Measurements from ENCODE around the gene CSDE1.

CSDE1 gene

GRCh38 chr1:114741963-114742746, 15.6 kb downstream of the CSDE1 start:
- Histone ChIP-seq H3K9ac (ENCODE audit: low read depth, low read length) (no peak overlapping the region), H3K4me3 (ENCODE audit: low read depth, low read length) (no peak overlapping the region), H3K27me3 (ENCODE audit: control insufficient read depth, insufficient read depth, low read length) (no peaks in the 10 kb centered on the region), H3K36me3 (ENCODE audit: control insufficient read depth, insufficient read depth, low read length) (no peaks in the 10 kb centered on the region), H3K9me3 (ENCODE audit: control insufficient read depth, insufficient read depth, low read length) (no peaks in the 10 kb centered on the region), H3K4me1 (ENCODE audit: control insufficient read depth, insufficient read depth, low read length) (no peaks in the 10 kb centered on the region)

GRCh38 chr1:114740331-114740730, 17.5 kb downstream of the CSDE1 start:
- no peaks in the 10 kb centered on the region for H3K9me3 ChIP-seq (ENCODE audit: control insufficient read depth, insufficient read depth, low read length)
- no peak overlapping the region for H3K9ac ChIP-seq (ENCODE audit: low read depth, low read length)
- H3K36me3 ChIP-seq (ENCODE audit: control insufficient read depth, insufficient read depth, low read length), result peaks cover 10% of the 10 kb centered on the region
- no peak overlapping the region for H3K4me3 ChIP-seq (ENCODE audit: low read depth, low read length)
- no peaks in the 10 kb centered on the region for H3K27me3 ChIP-seq (ENCODE audit: control insufficient read depth, insufficient read depth, low read length)
- no peaks in the 10 kb centered on the region for H3K4me1 ChIP-seq (ENCODE audit: control insufficient read depth, insufficient read depth, low read length)

- H3K4me3 ChIP-seq (ENCODE audit: low read depth, low read length), result no peak overlapping the region
- H3K27me3 ChIP-seq (ENCODE audit: control insufficient read depth, insufficient read depth, low read length), result no peaks in the 10 kb centered on the region
- no peaks in the 10 kb centered on the region for H3K9me3 ChIP-seq (ENCODE audit: control insufficient read depth, insufficient read depth, low read length)
- H3K36me3 ChIP-seq (ENCODE audit: control insufficient read depth, insufficient read depth, low read length), result peaks cover 29% of the 10 kb centered on the region
- H3K9ac ChIP-seq (ENCODE audit: low read depth, low read length), result no peak overlapping the region
- H3K4me1 ChIP-seq (ENCODE audit: control insufficient read depth, insufficient read depth, low read length), result no peaks in the 10 kb centered on the region
These were observed 20.4 kb downstream of the CSDE1 start for GRCh38 chr1:114737314-114737849.

GRCh38 chr1:114735479-114735878, 22.3 kb downstream of the CSDE1 start:
- Histone ChIP-seq H3K9ac (ENCODE audit: low read depth, low read length) (no peak overlapping the region), H3K27me3 (ENCODE audit: control insufficient read depth, insufficient read depth, low read length) (no peaks in the 10 kb centered on the region), H3K4me3 (ENCODE audit: low read depth, low read length) (no peak overlapping the region), H3K9me3 (ENCODE audit: control insufficient read depth, insufficient read depth, low read length) (no peaks in the 10 kb centered on the region), H3K36me3 (ENCODE audit: control insufficient read depth, insufficient read depth, low read length) (peaks cover 30% of the 10 kb centered on the region), H3K4me1 (ENCODE audit: control insufficient read depth, insufficient read depth, low read length) (no peaks in the 10 kb centered on the region)

GRCh38 chr1:114729782-114730181, 28.0 kb downstream of the CSDE1 start:
- no peaks in the 10 kb centered on the region for H3K9me3 ChIP-seq (ENCODE audit: control insufficient read depth, insufficient read depth, low read length)
- no peaks in the 10 kb centered on the region for H3K4me1 ChIP-seq (ENCODE audit: control insufficient read depth, insufficient read depth, low read length)
- peaks cover 42% of the 10 kb centered on the region for H3K36me3 ChIP-seq (ENCODE audit: control insufficient read depth, insufficient read depth, low read length)
- no peak overlapping the region for H3K9ac ChIP-seq (ENCODE audit: low read depth, low read length)
- H3K27me3 ChIP-seq (ENCODE audit: control insufficient read depth, insufficient read depth, low read length), result no peaks in the 10 kb centered on the region
- H3K4me3 ChIP-seq (ENCODE audit: low read depth, low read length), result no peak overlapping the region

- no peak overlapping the region for H3K9ac ChIP-seq (ENCODE audit: low read depth, low read length)
- H3K36me3 ChIP-seq (ENCODE audit: control insufficient read depth, insufficient read depth, low read length), result peaks cover 45% of the 10 kb centered on the region
These were observed 29.2 kb downstream of the CSDE1 start for GRCh38 chr1:114728553-114728952.

GRCh38 chr1:114725230-114725629, 32.6 kb downstream of the CSDE1 start:
- Histone ChIP-seq H3K4me3 (ENCODE audit: low read depth, low read length) (no peak overlapping the region), H3K36me3 (ENCODE audit: control insufficient read depth, insufficient read depth, low read length) (peaks cover 57% of the 10 kb centered on the region), H3K27me3 (ENCODE audit: control insufficient read depth, insufficient read depth, low read length) (no peaks in the 10 kb centered on the region), H3K4me1 (ENCODE audit: control insufficient read depth, insufficient read depth, low read length) (no peaks in the 10 kb centered on the region), H3K9me3 (ENCODE audit: control insufficient read depth, insufficient read depth, low read length) (no peaks in the 10 kb centered on the region), H3K9ac (ENCODE audit: low read depth, low read length) (no peak overlapping the region)

More at GRCh38 chr1:114728553-114728952, 29.2 kb downstream of the CSDE1 start:
- no peaks in the 10 kb centered on the region for H3K9me3 ChIP-seq (ENCODE audit: control insufficient read depth, insufficient read depth, low read length)
- no peaks in the 10 kb centered on the region for H3K27me3 ChIP-seq (ENCODE audit: control insufficient read depth, insufficient read depth, low read length)
- H3K4me3 ChIP-seq (ENCODE audit: low read depth, low read length), result no peak overlapping the region
- H3K4me1 ChIP-seq (ENCODE audit: control insufficient read depth, insufficient read depth, low read length), result no peaks in the 10 kb centered on the region

GRCh38 chr1:114723915-114724314, 33.9 kb downstream of the CSDE1 start:
- no peak overlapping the region for H3K9ac ChIP-seq (ENCODE audit: low read depth, low read length)
- peaks cover 56% of the 10 kb centered on the region for H3K36me3 ChIP-seq (ENCODE audit: control insufficient read depth, insufficient read depth, low read length)

GRCh38 chr1:114723457-114723856, 34.3 kb downstream of the CSDE1 start:
- no peak overlapping the region for H3K9ac ChIP-seq (ENCODE audit: low read depth, low read length)
- H3K9me3 ChIP-seq (ENCODE audit: control insufficient read depth, insufficient read depth, low read length), result no peaks in the 10 kb centered on the region
- H3K4me3 ChIP-seq (ENCODE audit: low read depth, low read length), result no peak overlapping the region
- H3K4me1 ChIP-seq (ENCODE audit: control insufficient read depth, insufficient read depth, low read length), result no peaks in the 10 kb centered on the region
- peaks cover 59% of the 10 kb centered on the region for H3K36me3 ChIP-seq (ENCODE audit: control insufficient read depth, insufficient read depth, low read length)
- no peaks in the 10 kb centered on the region for H3K27me3 ChIP-seq (ENCODE audit: control insufficient read depth, insufficient read depth, low read length)

More at GRCh38 chr1:114723915-114724314, 33.9 kb downstream of the CSDE1 start:
- H3K4me1 ChIP-seq (ENCODE audit: control insufficient read depth, insufficient read depth, low read length), result no peaks in the 10 kb centered on the region
- no peaks in the 10 kb centered on the region for H3K9me3 ChIP-seq (ENCODE audit: control insufficient read depth, insufficient read depth, low read length)
- H3K27me3 ChIP-seq (ENCODE audit: control insufficient read depth, insufficient read depth, low read length), result no peaks in the 10 kb centered on the region
- H3K4me3 ChIP-seq (ENCODE audit: low read depth, low read length), result no peak overlapping the region

- Histone ChIP-seq H3K4me3 (ENCODE audit: low read depth, low read length) (no peak overlapping the region), H3K9me3 (ENCODE audit: control insufficient read depth, insufficient read depth, low read length) (no peaks in the 10 kb centered on the region), H3K9ac (ENCODE audit: low read depth, low read length) (no peak overlapping the region), H3K4me1 (ENCODE audit: control insufficient read depth, insufficient read depth, low read length) (no peaks in the 10 kb centered on the region), H3K36me3 (ENCODE audit: control insufficient read depth, insufficient read depth, low read length) (peaks cover 48% of the 10 kb centered on the region), H3K27me3 (ENCODE audit: control insufficient read depth, insufficient read depth, low read length) (no peaks in the 10 kb centered on the region)
These were observed 37.3 kb downstream of the CSDE1 start for GRCh38 chr1:114720492-114720891.

- no peak overlapping the region for H3K4me3 ChIP-seq (ENCODE audit: low read depth, low read length)
- H3K9me3 ChIP-seq (ENCODE audit: control insufficient read depth, insufficient read depth, low read length), result no peaks in the 10 kb centered on the region
- peaks cover 38% of the 10 kb centered on the region for H3K36me3 ChIP-seq (ENCODE audit: control insufficient read depth, insufficient read depth, low read length)
- no peaks in the 10 kb centered on the region for H3K4me1 ChIP-seq (ENCODE audit: control insufficient read depth, insufficient read depth, low read length)
- H3K27me3 ChIP-seq (ENCODE audit: control insufficient read depth, insufficient read depth, low read length), result no peaks in the 10 kb centered on the region
- no peak overlapping the region for H3K9ac ChIP-seq (ENCODE audit: low read depth, low read length)
These were observed 38.4 kb downstream of the CSDE1 start for GRCh38 chr1:114719424-114719787.

- Histone ChIP-seq H3K4me1 (ENCODE audit: control insufficient read depth, insufficient read depth, low read length) (no peaks in the 10 kb centered on the region), H3K36me3 (ENCODE audit: control insufficient read depth, insufficient read depth, low read length) (peaks cover 32% of the 10 kb centered on the region), H3K9ac (ENCODE audit: low read depth, low read length) (no peak overlapping the region)
These were observed 38.9 kb downstream of the CSDE1 start for GRCh38 chr1:114718661-114719423.

More at GRCh38 chr1:114718661-114719423, 38.9 kb downstream of the CSDE1 start:
- Histone ChIP-seq H3K4me3 (ENCODE audit: low read depth, low read length) (no peak overlapping the region), H3K9me3 (ENCODE audit: control insufficient read depth, insufficient read depth, low read length) (no peaks in the 10 kb centered on the region), H3K27me3 (ENCODE audit: control insufficient read depth, insufficient read depth, low read length) (no peaks in the 10 kb centered on the region)

Data from iPS-15b (cell line).